NT2/D1 (cell line): Measurements from ENCODE around the gene PHKB.
"Not testable (repeated sequence)": the region's sequence is repeated elsewhere in the genome, so short reads cannot be mapped to it uniquely, and the experiment has no call there.

Source experiments
- SUZ12 ChIP-seq: IDR thresholded peaks from 2 replicates; pipeline ENCODE4 v1.6.1; 2011; ENCODE audit not compliant: insufficient read length, insufficient read depth; ENCODE audit errors: extremely low read depth
- YY1 ChIP-seq: IDR thresholded peaks from 2 replicates; pipeline ENCODE4 v1.6.1; 2011; ENCODE audit not compliant: insufficient read length, insufficient read depth

GRCh38 chr16:47551767-47552166 is 90.6 kb downstream of the PHKB start:
- not testable (repeated sequence) for TF ChIP-seq SUZ12, YY1
